HG02943 (cell line): ENCODE results near the gene KLK12.
"Not testable (repeated sequence)": the region's sequence is repeated elsewhere in the genome, so short reads cannot be mapped to it uniquely, and the experiment has no call there.

Source experiments
- ATAC-seq: cut with Tn5 transposase; IDR thresholded peaks from one replicate; pipeline ENCODE4 v1.9.1; 2021; ENCODE audit warnings: mild to moderate bottlenecking, low read depth, moderate library complexity; ENCODE audit not compliant: unreplicated experiment

KLK12 gene

DNA sequence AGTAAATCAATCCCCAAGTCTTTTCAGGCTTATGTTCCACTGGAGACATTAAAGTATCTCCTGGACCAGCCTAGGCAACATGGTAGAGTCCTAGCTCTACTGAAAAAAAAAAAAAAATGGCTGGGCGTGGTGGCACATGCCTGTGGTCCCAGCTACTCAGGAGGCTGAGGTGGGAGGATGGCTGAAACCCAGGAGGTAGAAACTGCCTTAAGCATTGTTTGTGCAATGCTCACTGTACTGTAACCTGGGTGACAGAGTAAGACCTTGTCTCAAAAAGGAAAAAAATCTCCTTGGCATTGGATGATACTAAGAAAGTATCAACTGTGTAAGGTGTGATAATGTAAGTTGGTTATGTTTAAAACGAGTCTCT, 42.2 kb downstream of the KLK12 start:
- no peak for ATAC-seq

GRCh38 chr19:50984416-50984815, 50.4 kb downstream of the KLK12 start:
- not testable (repeated sequence) for ATAC-seq

DNA sequence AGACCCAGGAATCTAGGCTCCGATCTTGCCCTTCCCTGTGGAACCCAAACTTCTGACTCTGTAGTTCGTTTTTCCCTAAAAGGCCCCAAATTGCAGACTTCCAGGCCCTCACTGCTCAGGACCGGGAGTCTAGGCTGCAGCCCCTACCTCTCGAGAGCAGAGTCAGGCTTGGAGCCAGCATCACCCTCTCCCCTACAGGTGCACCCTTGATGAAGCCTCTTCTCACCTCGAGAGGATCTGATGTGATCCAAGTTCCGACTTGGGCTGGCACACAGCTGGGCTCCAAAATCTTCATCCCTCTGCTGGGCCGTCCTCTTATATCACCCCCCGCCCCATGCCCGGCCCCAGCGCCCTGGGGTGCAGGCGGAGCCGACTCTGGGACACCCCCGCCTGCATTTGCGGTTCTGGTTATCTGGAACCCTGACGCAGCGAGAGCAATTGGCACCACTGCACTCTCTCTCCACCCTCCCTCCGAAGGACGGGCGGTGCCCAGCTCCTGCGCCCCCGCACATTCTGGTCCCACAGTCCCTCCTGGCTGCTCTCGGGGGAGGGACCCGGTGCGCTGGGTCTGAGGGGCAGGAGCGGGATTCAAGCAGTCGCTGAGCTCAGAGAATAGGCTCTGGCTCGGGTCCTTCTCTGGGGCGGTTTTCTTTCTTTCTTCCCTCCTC, 51.0 kb downstream of the KLK12 start, which contains the start of gene KLK7:
Gene KLK7 (minus strand): TSS at position 293 of the 668 bp plus-strand sequence. CDS start 1,518 bp downstream, outside the sequence.
- ATAC-seq, result no peak

- no peak for ATAC-seq
These were observed 52.6 kb downstream of the KLK12 start for GRCh38 chr19:50982186-50982585.

- ATAC-seq, result no peak
These were observed 53.1 kb downstream of the KLK12 start for GRCh38 chr19:50981587-50982146.

DNA sequence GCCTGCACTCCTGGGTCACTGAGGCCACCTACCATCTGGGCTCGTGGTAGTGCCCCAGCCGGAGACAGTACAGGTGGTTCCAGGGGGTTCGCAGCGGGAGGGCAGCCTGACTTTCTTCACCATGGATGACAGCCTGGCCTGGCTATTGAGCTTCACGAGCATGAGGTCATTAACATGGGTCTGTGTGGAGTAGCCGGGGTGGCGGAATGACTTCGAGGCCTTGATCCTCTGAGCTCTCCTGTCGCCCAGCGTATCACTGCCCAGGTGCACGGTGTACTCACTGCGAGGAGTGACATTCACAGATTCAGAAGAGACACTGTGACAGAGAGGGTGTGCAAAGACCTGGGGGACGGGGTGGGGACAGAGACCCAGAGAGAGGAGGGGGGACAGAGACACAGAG, 54.6 kb downstream of the KLK12 start:
- ATAC-seq, result no peak

DNA sequence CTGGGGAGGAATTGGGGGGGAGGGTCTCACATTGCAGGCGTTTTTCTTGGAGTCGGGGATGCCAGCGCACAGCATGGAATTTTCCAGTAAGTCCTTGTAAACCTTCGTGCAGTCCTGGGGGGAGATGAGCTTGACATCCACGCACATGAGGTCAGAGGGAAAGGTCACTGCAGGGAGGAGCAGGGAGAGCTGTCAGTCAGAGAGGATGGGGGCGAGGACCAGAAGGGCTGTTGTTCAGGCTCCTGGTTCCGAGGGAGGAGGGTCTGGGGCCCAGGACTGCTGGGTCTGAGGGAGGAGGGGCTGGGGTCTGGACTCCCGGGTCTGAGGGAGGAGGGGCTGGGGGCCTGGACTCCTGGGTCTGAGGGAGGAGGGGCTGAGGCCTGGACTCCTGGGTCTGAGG, 55.0 kb downstream of the KLK12 start:
- ATAC-seq, result no peak
